Stimulated activated CD8-positive, alpha-beta memory T cell treated with anti-CD3 and anti-CD28 coated beads, Interleukin-4, amount 100 ng/mL, for 24 hours (primary cell): ENCODE data around the gene HLA-DMB.

ENCODE experiments used
- DNase-seq: peaks from one replicate; pipeline ENCODE4 v3.0.0-alpha.2; 2020; ENCODE audit warnings: low read depth

Gene HLA-DMB

DNA sequence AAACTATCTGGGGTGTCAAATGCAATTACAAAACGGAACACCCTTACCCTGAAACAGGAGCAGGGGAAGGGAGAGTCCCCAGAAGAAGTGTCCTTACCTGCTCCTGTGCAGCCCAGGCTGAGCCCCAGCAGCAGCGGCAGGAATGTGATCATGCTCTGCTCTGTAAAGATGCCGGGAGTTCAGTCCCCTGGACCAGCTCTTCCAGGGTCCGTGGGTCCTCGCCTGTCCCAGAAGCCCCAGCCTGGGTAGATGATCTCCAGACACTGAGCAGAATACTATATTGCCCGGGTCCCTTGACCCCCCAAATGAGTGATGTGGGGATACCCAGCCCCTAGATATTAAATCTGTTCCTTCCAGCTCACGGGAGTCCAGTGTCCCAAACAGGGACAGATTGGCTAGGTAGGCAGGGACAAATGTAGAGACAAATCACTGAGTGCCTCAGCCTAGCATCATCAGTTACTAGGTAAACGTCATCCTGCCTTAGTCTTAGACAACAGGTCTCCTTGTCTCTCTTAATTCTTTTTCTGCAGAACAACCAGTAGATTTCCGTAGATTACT is at the start of gene HLA-DMB:
Gene HLA-DMB, minus strand, starts transcription at position 373 of the 558 bp plus-strand sequence. Its CDS starts 221 bp downstream, at position 152.
- DNase-seq = no peak

DNA sequence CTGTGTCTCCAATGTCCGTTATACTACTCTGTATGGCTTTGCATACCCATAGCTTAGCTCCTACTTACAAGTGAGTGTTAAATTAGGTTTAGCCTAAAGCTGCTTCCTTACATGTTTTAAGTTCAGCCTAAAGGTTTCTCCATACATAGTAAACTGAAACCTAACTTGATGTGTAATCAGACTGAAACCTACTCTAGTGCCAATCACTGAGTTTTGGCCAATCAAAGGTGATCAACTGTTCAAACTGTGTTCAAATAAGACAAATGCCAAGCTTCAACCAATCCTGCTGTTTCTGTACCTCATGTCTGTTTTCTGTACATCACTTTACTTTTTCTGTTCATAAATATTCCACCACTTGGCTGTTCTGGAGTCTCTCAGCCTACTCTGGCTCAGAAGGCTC is 48.5 kb upstream of the HLA-DMB start:
- DNase-seq = no peak

DNA sequence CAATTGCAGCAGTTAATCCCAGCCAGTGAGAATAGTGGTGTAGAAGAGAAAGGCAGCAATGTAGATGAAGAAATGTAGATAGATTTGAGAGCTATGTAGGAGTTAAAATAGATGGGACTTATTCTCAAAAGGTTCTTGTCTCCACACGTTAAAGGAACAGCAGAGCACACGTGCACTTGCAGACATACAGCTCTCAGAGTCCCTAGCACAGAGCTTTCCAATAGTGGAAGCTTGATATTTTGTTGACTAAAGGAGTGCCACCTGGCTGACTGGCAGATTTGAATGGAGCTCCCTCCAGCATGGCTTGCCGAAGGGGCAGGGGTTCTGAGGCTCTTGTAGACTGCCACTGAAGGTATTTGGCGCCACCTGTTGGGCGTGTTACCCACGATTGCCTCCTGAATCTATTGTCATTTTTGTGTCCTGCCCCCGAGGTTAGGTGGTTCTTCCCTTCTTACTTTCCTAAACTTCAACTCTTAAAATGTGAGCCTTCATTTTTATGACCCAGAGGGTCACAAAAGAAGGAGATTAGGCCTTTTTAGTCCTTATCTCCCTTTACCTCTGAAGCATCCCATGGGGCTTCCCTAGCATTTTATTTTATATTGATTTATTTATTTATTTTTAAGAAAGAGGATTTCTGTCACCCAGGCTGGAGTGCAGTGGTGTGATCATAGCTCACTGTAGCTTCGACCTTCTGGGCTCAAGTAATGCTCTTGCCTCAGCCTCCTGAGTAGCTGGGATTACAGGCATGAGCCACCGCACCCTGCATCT is 44.0 kb upstream of the HLA-DMB start:
- DNase-seq = peak; percentile 77

DNA sequence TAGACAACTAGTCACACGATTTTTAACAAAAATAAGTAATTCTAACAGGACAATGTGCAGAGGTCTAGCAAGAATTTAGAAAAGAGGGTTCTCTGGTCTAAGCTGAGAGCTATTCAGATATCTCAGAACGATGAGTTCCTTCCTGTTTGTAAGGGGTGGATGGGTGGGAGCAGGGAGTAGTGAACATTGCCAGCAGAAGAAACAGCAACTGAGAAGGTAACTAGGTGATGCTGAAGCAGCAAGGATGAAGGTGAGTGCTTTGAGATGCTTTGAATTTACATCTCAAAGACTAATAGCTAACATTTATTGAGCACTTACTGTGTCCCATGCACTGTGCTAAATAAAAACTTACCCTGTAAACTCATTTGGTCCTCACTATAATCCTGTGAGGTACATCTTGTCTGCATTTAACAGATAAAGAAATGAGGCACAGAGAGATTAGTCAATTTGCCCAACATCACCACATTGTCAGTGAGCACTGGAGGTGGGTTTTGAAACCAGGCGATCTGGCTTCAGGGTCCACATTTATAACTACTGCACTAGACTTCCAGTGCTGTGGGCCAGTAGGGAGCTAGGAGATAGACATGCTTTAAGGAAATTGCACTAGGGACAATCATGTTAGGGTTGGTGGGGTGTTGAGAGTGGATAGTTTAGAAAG is 43.3 kb upstream of the HLA-DMB start:
- no peak for DNase-seq

DNA sequence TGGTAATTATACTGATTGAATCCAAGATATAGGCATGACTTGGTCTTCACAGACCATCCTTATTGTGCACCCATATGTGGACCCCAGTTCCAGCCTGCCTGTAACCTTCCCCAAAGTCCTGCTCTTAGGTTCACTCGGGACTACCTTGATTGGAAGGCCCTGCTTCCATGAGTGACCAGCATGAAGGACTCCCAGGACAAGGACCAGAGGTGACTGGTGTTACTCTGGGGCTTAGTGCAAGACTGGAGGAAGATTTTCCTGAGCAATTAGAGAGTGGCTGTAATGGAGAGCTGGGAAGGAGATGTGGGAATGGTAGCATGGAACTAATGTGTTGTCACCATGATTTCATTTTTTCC is 42.6 kb upstream of the HLA-DMB start:
- no peak for DNase-seq

DNA sequence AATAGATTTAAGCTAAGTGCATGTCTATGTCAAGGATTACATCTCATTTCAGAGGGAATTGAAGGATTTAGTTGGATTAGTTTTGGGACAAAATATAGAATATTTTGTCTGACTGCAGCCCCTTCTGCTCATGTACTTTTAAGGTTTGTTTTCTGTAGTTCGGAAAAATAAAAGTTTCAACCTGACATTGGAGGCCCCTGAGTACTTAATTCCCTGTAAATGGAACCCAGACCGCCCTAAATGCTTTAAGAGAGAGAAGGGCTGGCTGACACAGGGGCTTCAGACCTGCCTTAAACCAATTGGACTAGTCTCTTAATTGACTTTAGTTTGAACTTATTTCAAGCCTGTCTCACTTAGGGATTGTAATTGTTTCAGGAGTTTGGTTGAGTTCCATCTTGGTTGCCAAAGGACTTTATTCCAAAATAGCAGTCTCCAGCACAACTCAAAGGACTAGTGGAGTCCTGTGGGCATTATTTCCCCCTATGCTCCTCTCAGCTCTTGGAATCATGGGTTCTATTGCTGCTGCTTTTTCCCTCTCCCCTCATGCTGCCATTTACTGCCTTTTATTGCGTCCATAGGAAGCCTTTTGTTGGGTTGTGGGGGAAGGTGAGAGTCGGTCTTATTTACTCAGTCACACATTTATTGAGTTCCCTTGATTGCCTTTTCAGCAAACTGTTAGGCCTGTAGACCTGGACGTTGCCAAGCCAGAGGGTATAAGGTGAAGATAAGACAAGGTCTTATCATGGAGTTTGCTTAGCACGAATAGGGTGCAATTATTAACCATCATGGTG is 42.1 kb upstream of the HLA-DMB start:
- no peak for DNase-seq

DNA sequence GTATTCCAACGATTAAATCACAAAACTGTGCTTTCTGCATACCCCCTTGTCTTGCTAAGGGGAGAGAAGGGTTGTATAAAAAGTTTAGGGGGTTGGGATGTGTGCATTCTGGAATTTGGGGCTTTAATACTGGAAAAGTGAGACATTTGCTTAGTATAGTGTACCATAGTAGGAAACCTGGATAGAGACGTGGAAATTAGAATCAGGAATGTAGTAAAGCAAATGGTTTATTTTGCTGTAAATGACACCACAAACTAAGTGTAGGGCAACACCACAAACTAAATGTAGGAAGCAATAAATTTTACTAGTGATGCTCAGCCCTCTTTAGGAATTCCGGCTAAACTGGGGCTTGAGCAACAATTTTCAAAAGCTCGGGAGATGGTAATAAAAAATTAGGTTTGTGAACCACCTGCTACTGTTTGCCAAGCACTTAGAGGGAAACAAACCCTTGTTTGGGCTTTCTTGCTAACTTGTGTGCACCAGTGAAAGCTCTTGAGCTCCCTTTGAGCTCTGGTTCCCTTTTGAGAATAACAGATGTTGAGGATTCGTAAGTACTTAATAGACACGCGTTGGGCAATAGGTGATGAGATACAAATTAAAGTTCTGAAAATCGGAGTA is 41.4 kb upstream of the HLA-DMB start:
- no peak for DNase-seq

DNA sequence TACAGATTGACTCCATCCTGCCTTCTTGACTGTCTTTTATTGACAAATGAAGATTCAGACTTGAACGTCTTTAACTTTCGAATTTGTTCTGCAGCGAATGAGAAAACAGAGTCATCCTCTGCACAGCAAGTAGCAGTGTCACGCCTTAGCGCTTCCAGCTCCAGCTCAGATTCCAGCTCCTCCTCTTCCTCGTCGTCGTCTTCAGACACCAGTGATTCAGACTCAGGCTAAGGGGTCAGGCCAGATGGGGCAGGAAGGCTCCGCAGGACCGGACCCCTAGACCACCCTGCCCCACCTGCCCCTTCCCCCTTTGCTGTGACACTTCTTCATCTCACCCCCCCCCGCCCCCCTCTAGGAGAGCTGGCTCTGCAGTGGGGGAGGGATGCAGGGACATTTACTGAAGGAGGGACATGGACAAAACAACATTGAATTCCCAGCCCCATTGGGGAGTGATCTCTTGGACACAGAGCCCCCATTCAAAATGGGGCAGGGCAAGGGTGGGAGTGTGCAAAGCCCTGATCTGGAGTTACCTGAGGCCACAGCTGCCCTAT is 39.7 kb upstream of the HLA-DMB start:
- no peak for DNase-seq

DNA sequence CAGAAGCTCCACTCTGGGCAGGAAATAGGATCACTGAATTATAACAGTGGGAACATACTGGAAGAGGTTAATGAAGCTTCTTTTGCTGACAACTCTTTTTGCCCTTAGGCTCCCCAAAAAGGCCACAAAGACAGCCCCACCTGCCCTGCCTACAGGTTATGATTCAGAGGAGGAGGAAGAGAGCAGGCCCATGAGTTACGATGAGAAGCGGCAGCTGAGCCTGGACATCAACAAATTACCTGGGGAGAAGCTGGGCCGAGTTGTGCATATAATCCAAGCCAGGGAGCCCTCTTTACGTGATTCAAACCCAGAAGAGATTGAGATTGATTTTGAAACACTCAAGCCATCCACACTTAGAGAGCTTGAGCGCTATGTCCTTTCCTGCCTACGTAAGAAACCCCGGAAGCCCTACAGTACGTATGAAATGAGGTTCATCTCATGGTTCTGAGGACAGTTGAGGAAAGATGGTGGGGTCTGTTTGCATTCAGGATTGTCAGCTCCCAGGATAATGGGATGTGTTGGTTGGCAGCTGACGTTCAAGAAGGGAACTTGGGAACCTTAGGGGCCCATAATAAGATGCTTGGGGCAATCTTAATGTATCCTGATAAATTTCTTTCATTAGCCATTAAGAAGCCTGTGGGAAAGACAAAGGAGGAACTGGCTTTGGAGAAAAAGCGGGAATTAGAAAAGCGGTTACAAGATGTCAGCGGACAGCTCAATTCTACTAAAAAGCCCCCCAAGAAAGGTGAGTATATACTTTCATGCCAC is 39.1 kb upstream of the HLA-DMB start:
- DNase-seq = no peak

DNA sequence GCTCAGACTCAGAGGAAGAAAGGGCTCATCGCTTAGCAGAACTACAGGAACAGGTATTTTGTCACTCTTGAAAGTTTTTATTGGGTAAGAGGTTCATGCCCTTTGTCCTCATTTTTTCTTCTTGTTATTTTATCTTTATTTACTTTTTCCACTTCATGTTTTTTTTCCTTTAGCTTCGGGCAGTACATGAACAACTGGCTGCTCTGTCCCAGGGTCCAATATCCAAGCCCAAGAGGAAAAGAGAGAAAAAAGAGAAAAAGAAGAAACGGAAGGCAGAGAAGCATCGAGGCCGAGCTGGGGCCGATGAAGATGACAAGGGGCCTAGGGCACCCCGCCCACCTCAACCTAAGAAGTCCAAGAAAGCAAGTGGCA is 37.1 kb upstream of the HLA-DMB start:
- DNase-seq = no peak

DNA sequence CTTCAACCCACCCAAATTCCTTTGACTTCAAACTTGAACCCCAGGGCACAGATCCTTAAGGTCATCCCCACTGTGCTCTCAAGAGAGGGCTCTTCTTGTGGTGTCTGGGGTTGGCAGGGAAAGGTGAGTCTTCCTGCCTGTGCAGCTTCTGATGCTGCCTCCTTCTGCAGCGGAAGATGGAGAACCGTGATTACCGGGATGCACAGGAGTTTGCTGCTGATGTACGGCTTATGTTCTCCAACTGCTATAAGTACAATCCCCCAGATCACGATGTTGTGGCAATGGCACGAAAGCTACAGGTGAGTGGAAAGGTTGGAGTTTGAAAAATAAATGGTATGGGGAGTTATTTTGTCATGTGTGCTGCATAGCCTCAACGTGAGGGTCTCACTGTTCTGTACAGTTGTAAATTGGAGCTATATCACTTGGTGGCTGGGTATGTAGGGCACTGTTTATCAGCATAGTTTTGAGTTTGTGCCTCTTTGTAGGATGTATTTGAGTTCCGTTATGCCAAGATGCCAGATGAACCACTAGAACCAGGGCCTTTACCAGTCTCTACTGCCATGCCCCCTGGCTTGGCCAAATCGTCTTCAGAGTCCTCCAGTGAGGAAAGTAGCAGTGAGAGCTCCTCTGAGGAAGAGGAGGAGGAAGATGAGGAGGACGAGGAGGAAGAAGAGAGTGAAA is 36.6 kb upstream of the HLA-DMB start:
- no peak for DNase-seq

DNA sequence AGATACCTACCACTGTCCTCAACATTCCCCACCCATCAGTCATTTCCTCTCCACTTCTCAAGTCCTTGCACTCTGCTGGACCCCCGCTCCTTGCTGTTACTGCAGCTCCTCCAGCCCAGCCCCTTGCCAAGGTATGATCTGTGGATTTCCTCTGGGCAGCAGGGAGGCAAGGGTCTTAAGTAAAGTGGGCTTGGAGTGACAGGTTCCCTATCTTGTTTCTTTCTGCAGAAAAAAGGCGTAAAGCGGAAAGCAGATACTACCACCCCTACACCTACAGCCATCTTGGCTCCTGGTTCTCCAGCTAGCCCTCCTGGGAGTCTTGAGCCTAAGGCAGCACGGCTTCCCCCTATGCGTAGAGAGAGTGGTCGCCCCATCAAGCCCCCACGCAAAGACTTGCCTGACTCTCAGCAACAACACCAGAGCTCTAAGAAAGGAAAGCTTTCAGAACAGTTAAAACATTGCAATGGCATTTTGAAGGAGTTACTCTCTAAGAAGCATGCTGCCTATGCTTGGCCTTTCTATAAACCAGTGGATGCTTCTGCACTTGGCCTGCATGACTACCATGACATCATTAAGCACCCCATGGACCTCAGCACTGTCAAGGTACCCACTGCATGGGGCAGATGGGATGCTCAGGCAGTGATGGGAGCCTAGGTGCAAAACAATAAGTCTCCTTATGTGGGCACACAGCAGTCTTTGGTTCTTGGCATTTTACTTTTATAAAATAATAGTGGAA is 35.7 kb upstream of the HLA-DMB start:
- DNase-seq = no peak

DNA sequence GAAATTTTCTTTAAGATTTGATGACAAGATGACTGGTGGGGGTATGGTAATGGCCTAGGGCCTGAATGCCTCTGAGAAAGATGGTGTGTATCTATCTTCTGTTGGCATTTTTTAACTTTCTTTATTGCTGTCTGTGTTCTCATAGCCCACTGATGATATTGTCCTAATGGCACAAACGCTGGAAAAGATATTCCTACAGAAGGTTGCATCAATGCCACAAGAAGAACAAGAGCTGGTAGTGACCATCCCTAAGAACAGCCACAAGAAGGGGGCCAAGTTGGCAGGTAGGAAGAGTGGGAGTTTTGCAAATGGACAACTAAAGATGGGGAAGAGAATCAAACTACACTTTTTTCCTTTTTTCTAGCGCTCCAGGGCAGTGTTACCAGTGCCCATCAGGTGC is 35.1 kb upstream of the HLA-DMB start:
- DNase-seq = no peak

DNA sequence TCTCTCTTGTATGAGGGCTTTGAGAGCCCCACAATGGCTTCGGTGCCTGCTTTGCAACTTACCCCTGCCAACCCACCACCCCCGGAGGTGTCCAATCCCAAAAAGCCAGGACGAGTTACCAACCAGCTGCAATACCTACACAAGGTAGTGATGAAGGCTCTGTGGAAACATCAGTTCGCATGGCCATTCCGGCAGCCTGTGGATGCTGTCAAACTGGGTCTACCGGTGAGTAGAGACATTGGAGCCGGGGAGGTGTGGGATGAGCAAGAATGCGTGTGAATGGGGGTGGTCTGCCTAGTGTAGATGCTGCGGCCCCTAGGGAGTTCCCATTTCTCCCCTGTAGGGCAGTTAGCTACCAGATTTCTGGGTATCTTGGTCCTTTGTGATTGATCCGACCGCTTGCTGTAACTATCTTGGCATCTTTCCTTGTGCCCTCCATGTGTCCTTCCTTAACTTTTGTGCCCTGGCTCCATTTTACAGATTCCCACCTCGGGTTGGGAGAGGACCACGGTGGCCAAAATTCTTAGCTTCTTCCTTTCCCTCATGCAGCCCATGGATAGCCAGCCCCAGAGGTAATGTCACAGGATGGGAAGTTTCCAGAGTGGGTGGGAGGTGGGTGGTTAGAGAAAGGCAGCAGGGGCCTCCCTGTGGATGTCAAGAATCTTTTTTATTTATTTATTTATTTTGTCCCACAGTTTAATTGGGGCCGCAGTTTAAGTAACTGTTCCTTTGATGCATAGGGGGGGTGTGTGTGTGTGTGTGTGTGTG is 33.9 kb upstream of the HLA-DMB start:
- DNase-seq = no peak

DNA sequence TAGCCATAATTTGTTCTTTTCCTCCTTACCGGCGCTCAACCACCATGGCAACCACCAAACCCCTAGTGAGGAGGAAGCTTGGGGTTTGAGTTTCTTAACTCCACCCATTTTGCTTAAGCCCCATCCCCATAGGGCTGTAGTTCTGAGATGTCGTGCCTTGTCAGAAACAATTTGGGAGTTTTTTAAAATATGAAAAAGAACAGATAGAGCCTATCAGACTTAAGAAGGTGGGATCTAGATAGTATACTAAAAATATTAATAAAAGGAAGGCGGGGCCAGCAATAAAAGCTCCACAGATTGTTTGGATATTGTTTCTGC is 33.1 kb upstream of the HLA-DMB start:
- DNase-seq = no peak

DNA sequence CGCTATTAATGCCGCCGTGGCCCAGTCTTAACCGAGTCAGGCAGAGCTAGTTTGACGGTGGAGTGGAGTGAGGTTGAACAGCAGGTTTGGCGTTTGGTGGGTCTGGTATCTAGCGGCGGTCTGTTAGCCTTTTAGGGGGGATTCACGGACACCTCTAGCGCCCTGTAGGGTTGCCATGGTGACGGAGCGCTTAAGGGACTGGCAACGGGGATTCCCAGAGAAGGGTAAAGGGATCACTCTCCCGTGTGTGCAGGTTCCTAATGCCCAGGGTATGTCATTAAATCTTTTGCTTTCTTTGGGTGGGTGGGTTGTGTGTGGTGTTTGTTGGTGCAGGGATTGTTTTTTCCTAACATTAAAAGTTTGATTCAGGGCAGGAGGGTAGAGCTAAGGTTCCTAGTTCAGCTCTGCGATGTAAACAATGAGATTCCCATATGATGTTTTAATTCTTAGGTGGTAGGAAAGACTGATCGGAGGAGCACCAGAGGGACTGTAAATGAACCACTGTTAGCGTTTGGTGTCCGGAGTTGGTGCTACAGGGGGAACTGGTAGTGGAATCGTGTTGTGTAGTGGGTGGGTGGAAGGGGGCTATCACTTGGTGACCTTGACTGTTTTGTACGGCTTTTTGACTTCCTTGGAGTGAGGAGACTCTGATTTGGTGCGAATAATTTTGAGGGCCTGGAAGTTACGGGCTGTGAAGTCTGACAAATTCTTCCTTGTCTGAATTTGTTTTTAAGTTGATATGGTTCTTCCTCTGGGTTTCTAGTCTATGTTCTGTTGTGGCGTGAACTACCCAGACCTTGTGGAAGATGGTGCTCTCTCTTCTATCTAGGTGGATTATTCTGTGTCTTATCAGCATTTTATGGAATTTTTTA is 32.6 kb upstream of the HLA-DMB start:
- DNase-seq = peak; percentile 30

DNA sequence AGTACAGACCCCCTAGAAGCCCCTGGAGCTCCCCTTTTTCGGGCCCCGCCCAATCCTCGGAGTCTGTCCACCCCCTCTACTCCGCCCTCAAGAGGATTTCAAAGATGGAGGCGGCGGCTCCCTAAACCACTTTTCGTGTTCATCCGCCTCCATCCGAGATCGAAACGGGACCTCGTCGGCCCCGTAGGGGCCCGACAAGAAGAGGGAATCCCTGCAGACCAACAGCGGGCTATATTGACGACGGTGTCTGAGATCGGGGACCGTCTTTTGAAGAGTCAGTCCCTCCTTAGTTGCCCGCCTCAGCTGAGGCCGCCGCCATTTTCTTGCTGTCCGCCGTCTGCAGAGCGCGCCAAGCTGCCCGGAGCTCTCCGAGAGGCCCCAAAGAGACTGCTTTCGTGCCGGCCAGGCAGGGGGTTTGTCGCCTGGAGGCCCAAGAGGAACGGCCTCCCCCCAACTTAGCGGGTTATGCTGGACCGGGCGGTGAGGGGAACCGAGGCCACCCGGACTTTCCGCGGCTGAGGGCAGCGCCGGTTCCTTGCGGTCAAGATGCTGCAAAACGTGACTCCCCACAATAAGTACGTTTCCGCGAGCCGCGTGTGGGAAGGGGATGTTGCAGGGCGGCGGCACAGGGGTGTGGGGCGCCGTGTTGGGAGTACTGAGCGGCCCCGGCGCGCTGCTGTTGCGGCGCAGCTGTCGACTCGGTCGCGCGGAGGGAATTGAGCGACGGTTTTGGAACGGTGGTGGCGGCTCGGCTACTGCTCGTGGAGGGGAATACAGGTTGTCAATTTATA is 31.7 kb upstream of the HLA-DMB start:
- peak; percentile 40 for DNase-seq
